RKO (cell line): Measurements from ENCODE around the gene OR5K4.
A peak's percentile ranks its signal among the peaks of the same experiment; 100 is the strongest.

Source experiments
- DNase-seq: peaks from one replicate; pipeline ENCODE4 v3.0.0-alpha.2; 2016; ENCODE audit warnings: low spot score

OR5K4 gene

GRCh38 chr3:98353554-98353953, at the start of gene OR5K4:
TSS of gene OR5K4 (plus strand) at chr3:98353854. CDS start at chr3:98353854, 0 bp downstream.
- DNase-seq = no peak

- no peak for DNase-seq
These were observed 31.6 kb upstream of the OR5K4 start for GRCh38 chr3:98322101-98322500.

- DNase-seq = no peak
These were observed 31.0 kb upstream of the OR5K4 start for GRCh38 chr3:98322686-98323085.

- no peak for DNase-seq
These were observed 30.2 kb upstream of the OR5K4 start for GRCh38 chr3:98323425-98323824.

- no peak for DNase-seq
These were observed 28.6 kb upstream of the OR5K4 start for GRCh38 chr3:98325055-98325454.

- DNase-seq = no peak
These were observed 27.4 kb upstream of the OR5K4 start for GRCh38 chr3:98326105-98326893.

GRCh38 chr3:98326945-98327344, 26.7 kb upstream of the OR5K4 start:
- no peak for DNase-seq

GRCh38 chr3:98328933-98329332, 24.7 kb upstream of the OR5K4 start:
- DNase-seq = no peak

- DNase-seq = peak; percentile 68
These were observed 24.1 kb upstream of the OR5K4 start for GRCh38 chr3:98329392-98330124.

GRCh38 chr3:98331329-98331728, 22.3 kb upstream of the OR5K4 start:
- no peak for DNase-seq

GRCh38 chr3:98333989-98334606, 19.6 kb upstream of the OR5K4 start:
- DNase-seq = peak; percentile 50

GRCh38 chr3:98339031-98339430, 14.6 kb upstream of the OR5K4 start:
- DNase-seq = no peak

GRCh38 chr3:98341758-98342157, 11.9 kb upstream of the OR5K4 start:
- no peak for DNase-seq

GRCh38 chr3:98343647-98344507, 9.8 kb upstream of the OR5K4 start:
- peak; percentile 11 for DNase-seq

- DNase-seq = no peak
These were observed 3.6 kb upstream of the OR5K4 start for GRCh38 chr3:98350082-98350481.

GRCh38 chr3:98359250-98359649, 5.6 kb downstream of the OR5K4 start:
- DNase-seq = no peak

GRCh38 chr3:98359993-98360675, 6.5 kb downstream of the OR5K4 start:
- peak; percentile 34 for DNase-seq

- DNase-seq = no peak
These were observed 7.0 kb downstream of the OR5K4 start for GRCh38 chr3:98360681-98361080.

- no peak for DNase-seq
These were observed 7.6 kb downstream of the OR5K4 start for GRCh38 chr3:98361289-98361688.

- DNase-seq = no peak
These were observed 14.0 kb downstream of the OR5K4 start for GRCh38 chr3:98367464-98368246.

- no peak for DNase-seq
These were observed 17.5 kb downstream of the OR5K4 start for GRCh38 chr3:98371186-98371585.
